Measurements from ENCODE around the gene ACOT7.

ACOT7 gene

DNA sequence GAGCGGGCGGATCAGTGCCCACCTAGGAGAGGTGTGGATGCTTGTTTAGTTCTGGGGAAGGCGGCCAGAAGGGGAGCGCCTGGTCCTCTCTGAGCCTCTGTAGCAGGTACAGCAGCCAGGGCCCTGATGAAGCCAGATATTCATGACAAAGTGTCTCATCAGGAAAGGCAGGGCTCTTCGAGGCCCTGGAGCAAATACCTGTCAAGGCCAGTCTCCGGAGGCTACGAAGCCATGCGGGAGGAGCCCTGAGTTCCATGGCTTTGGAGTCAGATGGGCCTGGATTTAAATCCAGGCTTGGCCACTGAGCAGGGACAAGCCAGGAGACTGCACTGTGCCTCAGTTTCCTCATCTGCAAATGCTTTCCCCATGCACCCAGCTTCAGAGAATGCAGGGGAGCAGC, 107.3 kb downstream of the ACOT7 start:
- H3K27me3 ChIP-seq (ENCODE audit: insufficient read depth, poor library complexity, severe bottlenecking): no peaks in the 10 kb centered on the region
- no peak for DNase-seq (ENCODE audit: low read depth in 1 of 2, low spot score in 1 of 2)
- H3K27ac ChIP-seq (replicated peaks): no peak overlapping the region
- TF ChIP-seq POLR2AphosphoS5 (IDR thresholded peaks at IDR 0.05; ENCODE audit: low read depth): no peak
- no peak for TF ChIP-seq SPI1 (IDR thresholded peaks at IDR 0.05; ENCODE audit: borderline replicate concordance, low read depth)
- TF ChIP-seq GABPA (IDR thresholded peaks at IDR 0.05; ENCODE audit: low read depth): no peak
- TF ChIP-seq, protein P1, sequence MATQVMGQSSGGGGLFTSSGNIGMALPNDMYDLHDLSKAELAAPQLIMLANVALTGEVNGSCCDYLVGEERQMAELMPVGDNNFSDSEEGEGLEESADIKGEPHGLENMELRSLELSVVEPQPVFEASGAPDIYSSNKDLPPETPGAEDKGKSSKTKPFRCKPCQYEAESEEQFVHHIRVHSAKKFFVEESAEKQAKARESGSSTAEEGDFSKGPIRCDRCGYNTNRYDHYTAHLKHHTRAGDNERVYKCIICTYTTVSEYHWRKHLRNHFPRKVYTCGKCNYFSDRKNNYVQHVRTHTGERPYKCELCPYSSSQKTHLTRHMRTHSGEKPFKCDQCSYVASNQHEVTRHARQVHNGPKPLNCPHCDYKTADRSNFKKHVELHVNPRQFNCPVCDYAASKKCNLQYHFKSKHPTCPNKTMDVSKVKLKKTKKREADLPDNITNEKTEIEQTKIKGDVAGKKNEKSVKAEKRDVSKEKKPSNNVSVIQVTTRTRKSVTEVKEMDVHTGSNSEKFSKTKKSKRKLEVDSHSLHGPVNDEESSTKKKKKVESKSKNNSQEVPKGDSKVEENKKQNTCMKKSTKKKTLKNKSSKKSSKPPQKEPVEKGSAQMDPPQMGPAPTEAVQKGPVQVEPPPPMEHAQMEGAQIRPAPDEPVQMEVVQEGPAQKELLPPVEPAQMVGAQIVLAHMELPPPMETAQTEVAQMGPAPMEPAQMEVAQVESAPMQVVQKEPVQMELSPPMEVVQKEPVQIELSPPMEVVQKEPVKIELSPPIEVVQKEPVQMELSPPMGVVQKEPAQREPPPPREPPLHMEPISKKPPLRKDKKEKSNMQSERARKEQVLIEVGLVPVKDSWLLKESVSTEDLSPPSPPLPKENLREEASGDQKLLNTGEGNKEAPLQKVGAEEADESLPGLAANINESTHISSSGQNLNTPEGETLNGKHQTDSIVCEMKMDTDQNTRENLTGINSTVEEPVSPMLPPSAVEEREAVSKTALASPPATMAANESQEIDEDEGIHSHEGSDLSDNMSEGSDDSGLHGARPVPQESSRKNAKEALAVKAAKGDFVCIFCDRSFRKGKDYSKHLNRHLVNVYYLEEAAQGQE (IDR thresholded peaks at IDR 0.05; ENCODE audit: insufficient replicate concordance, low read depth): no peak
- TF ChIP-seq, protein P2, sequence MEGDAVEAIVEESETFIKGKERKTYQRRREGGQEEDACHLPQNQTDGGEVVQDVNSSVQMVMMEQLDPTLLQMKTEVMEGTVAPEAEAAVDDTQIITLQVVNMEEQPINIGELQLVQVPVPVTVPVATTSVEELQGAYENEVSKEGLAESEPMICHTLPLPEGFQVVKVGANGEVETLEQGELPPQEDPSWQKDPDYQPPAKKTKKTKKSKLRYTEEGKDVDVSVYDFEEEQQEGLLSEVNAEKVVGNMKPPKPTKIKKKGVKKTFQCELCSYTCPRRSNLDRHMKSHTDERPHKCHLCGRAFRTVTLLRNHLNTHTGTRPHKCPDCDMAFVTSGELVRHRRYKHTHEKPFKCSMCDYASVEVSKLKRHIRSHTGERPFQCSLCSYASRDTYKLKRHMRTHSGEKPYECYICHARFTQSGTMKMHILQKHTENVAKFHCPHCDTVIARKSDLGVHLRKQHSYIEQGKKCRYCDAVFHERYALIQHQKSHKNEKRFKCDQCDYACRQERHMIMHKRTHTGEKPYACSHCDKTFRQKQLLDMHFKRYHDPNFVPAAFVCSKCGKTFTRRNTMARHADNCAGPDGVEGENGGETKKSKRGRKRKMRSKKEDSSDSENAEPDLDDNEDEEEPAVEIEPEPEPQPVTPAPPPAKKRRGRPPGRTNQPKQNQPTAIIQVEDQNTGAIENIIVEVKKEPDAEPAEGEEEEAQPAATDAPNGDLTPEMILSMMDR (IDR thresholded peaks at IDR 0.05; ENCODE audit: insufficient read depth, low read length): no peak
- H3K4me3 ChIP-seq (replicated peaks; ENCODE audit: insufficient read depth, low read length): no peak overlapping the region

DNA sequence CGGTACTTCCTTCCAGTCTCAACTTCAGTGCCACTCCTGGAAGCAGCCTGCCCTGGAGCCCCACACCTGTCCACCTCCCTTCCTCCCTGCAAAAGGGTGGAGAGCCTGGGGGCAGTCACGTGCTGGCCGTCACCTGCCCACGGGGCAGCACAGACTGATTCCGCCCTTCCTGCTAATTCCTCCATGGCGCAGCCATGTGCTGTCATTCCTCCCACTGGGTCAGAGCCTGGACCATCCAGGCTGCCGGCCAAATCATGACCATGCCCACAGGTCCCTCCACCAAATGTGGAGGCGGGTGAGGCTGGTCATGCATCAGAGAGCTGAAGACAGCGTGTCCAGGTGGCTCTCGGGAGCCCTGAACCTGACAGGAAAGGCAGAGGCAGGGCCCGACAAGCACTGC, 108.2 kb downstream of the ACOT7 start:
- no peak for DNase-seq (ENCODE audit: low read depth in 1 of 2, low spot score in 1 of 2)
- H3K27me3 ChIP-seq (ENCODE audit: insufficient read depth, poor library complexity, severe bottlenecking): no peaks in the 10 kb centered on the region
- TF ChIP-seq POLR2AphosphoS5 (IDR thresholded peaks at IDR 0.05; ENCODE audit: low read depth) (no peak), GABPA (IDR thresholded peaks at IDR 0.05; ENCODE audit: low read depth) (no peak), SPI1 (IDR thresholded peaks at IDR 0.05; ENCODE audit: borderline replicate concordance, low read depth) (no peak)
- TF ChIP-seq, protein P2 (IDR thresholded peaks at IDR 0.05; ENCODE audit: insufficient read depth, low read length): no peak
- TF ChIP-seq, protein P1 (IDR thresholded peaks at IDR 0.05; ENCODE audit: insufficient replicate concordance, low read depth): no peak
- H3K27ac ChIP-seq (replicated peaks): no peak overlapping the region
- no peak overlapping the region for H3K4me3 ChIP-seq (replicated peaks; ENCODE audit: insufficient read depth, low read length)

DNA sequence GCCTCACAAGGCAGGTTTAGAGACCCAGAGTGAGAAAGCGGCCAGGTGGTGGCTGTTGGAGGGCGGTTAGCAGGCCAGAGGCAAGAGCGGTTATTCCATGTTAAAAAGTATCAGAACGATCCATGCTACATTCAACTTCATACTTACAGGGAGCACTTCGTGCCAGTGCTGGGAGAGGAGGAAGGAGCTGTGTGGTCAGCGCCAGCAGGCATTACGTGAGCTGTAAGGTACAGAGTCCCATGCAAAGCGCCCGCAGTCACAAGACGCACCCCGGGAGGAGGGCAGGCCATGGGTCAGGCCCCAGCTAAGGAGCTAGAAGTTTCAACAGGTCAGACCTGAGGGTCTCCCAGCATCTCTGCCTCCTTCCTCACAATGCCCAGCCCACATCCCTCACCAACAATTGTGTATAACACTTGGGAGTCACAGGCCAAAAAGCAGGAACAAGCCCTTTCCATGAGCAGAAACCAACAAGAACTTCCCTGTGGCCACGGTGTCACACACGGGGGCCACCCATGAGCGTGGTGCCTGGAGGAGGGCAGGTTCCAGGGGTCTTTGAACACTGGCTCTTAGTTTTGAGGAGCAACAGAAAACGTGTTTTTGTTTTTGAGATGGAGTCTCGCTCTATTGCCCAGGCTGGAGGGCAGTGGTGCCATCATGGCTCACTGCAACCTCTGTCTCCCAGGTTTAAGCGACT, 110.8 kb downstream of the ACOT7 start:
- Histone ChIP-seq H3K27ac (replicated peaks) (no peak overlapping the region), H3K4me3 (replicated peaks; ENCODE audit: insufficient read depth, low read length) (no peak overlapping the region), H3K27me3 (ENCODE audit: insufficient read depth, poor library complexity, severe bottlenecking) (no peaks in the 10 kb centered on the region)
- DNase-seq (ENCODE audit: low read depth in 1 of 2, low spot score in 1 of 2): no peak
- TF ChIP-seq SPI1 (IDR thresholded peaks at IDR 0.05; ENCODE audit: borderline replicate concordance, low read depth): no peak
- no peak for TF ChIP-seq POLR2AphosphoS5 (IDR thresholded peaks at IDR 0.05; ENCODE audit: low read depth)
- TF ChIP-seq, protein P1 (IDR thresholded peaks at IDR 0.05; ENCODE audit: insufficient replicate concordance, low read depth): no peak
- TF ChIP-seq GABPA (IDR thresholded peaks at IDR 0.05; ENCODE audit: low read depth): no peak
- TF ChIP-seq, protein P2 (IDR thresholded peaks at IDR 0.05; ENCODE audit: insufficient read depth, low read length): no peak

Data from HL-60 (cell line).